K562 (cell line): ENCODE data around the gene ACSF2. TPM values are rescaled to one million over a fixed set of nuclear protein-coding genes. Genes with fewer than 3 reads are reported as not detected.

Source experiments
- ATAC-seq: fragments of 200-7000 bp; cut with Tn5 transposase; 3 replicates; pipeline ENCODE4 v1.9.1; 2020; ENCODE audit warnings: moderate library complexity
- BruUV-seq: library from RNA; stranded (reverse); fragments of 400-500 nt; replicated peaks from 2 replicates; lab custom pipeline; 2021; lab: Mats Ljungman, UMichigan
- CTCF ChIA-PET: fragments of 300-600 bp; formaldehyde crosslinking; extraction: SDS; loops from one replicate; lab custom pipeline; 2021; ENCODE audit warnings: low intra/inter-chr PET ratio; lab: Yijun Ruan, JAX
- POLR2A ChIA-PET: fragments of 300-600, 350-650 bp; sonication (Branson Sonifier 250); formaldehyde crosslinking; extraction: SDS; loops from one replicate; lab custom pipeline; 2021; ENCODE audit warnings: antibody characterized with exemption, inconsistent platforms; lab: Yijun Ruan, JAX
- DNase-seq, 4 experiments: peaks; one replicate each; pipeline versions ENCODE4 v3.0.0 to v3.0.0-alpha.2; 2011 to 2018; ENCODE audit warnings: low spot score in 3 of 4, mixed read lengths in 3 of 4; ENCODE audit errors: extremely low read depth in 1 of 4
- FAIRE-seq: peaks from 2 replicates; lab custom pipeline; 2011; peaks lifted over from hg19 to GRCh38; lab: Jason Lieb, UNC
- H2AFZ ChIP-seq: 2 replicates; pipeline ENCODE4 v1.6.0; 2011; ENCODE audit warnings: low read depth, low read length, control low read depth, inconsistent platforms
- H3K27ac ChIP-seq: fragments of 200-600 bp; 3 replicates; pipeline ENCODE4 v1.8.0; 2011; ENCODE audit warnings: low read depth, mild to moderate bottlenecking, control low read depth, inconsistent platforms, low read length, moderate library complexity, mixed read lengths; ENCODE audit errors: extremely low read depth
- H3K27me3 ChIP-seq, 2 experiments: fragments of 300-600 bp in 1 of 2; 2 replicates in 1 of 2; 3 replicates in 1 of 2; pipeline versions ENCODE4 v1.6.0 to v1.8.0; 2011; ENCODE audit warnings: inconsistent platforms in 2 of 2, low read length in 2 of 2, mild to moderate bottlenecking in 1 of 2, mixed read lengths in 1 of 2, moderate library complexity in 1 of 2; ENCODE audit not compliant: control insufficient read depth in 2 of 2, insufficient read depth in 2 of 2
- H3K36me3 ChIP-seq: fragments of 300-600 bp; 3 replicates; pipeline ENCODE4 v1.8.0; 2011; ENCODE audit warnings: mild to moderate bottlenecking, low read length, inconsistent platforms; ENCODE audit not compliant: control insufficient read depth, insufficient read depth
- H3K4me1 ChIP-seq, 2 experiments: fragments of 200-600 bp in 1 of 2; replicated peaks in 1 of 2; 2 replicates in 1 of 2; 3 replicates in 1 of 2; pipeline versions ENCODE4 v1.5.1 to v1.8.0; 2011; ENCODE audit warnings: inconsistent platforms in 2 of 2, low read length in 2 of 2, mild to moderate bottlenecking in 1 of 2, mixed read lengths in 1 of 2, moderate library complexity in 1 of 2; ENCODE audit not compliant: control insufficient read depth in 2 of 2, insufficient read depth in 2 of 2
- H3K4me2 ChIP-seq: 2 replicates; pipeline ENCODE4 v1.6.1; 2011; ENCODE audit warnings: low read length, control low read depth, inconsistent platforms, mixed read lengths; ENCODE audit not compliant: insufficient read depth
- H3K4me3 ChIP-seq: fragments of 200-600 bp; sonication (generic), shearing (Covaris generic); 2 replicates; pipeline ENCODE4 v1.5.1; 2016; ENCODE audit warnings: control low read depth, inconsistent platforms
- H3K79me2 ChIP-seq: fragments of 200-600 bp; 3 replicates; pipeline ENCODE4 v1.8.0; 2011; ENCODE audit warnings: low read length, inconsistent platforms; ENCODE audit not compliant: control insufficient read depth, insufficient read depth
- H3K9ac ChIP-seq, 2 experiments: 2 replicates each; pipeline versions ENCODE4 v1.6.0 to v1.6.1; 2011; ENCODE audit warnings: low read depth in 2 of 2, low read length in 2 of 2, control low read depth in 1 of 2, inconsistent platforms in 1 of 2, mild to moderate bottlenecking in 1 of 2, mixed read lengths in 1 of 2; ENCODE audit not compliant: insufficient read depth in 1 of 2
- H3K9me1 ChIP-seq: one replicate; pipeline ENCODE4 v1.6.0; 2011; ENCODE audit warnings: inconsistent platforms, mild to moderate bottlenecking, low read length, moderate library complexity; ENCODE audit not compliant: control insufficient read depth, insufficient read depth
- H3K9me3 ChIP-seq: replicated peaks from 2 replicates; pipeline ENCODE4 v1.5.1; 2011; ENCODE audit warnings: low read depth, low read length, inconsistent platforms; ENCODE audit not compliant: control insufficient read depth, insufficient read depth
- H4K20me1 ChIP-seq: replicated peaks from 2 replicates; pipeline ENCODE4 v1.6.1; 2011; ENCODE audit warnings: low read length, inconsistent platforms, mixed read lengths; ENCODE audit not compliant: control insufficient read depth, insufficient read depth
- GATAD2B ChIP-seq: fragments of 450-650 bp; IDR thresholded peaks from 2 replicates; pipeline ENCODE4 v1.6.1; 2017; ENCODE audit warnings: mild to moderate bottlenecking, borderline replicate concordance
- NFIC ChIP-seq: fragments of 450-650 bp; IDR thresholded peaks from 2 replicates; pipeline ENCODE4 v1.6.1; 2017; ENCODE audit warnings: mild to moderate bottlenecking, inconsistent platforms
- PURB ChIP-seq: sonication (generic); formaldehyde crosslinking; IDR thresholded peaks from 2 replicates; pipeline ENCODE4 v1.9.0; 2021; ENCODE audit warnings: low read depth, mild to moderate bottlenecking, missing genetic modification reagents
- RBM25 ChIP-seq: fragments of 200-400 bp; formaldehyde crosslinking; IDR thresholded peaks from 2 replicates; pipeline ENCODE4 v1.6.1; 2018; ENCODE audit warnings: low read length, low read depth, moderate library complexity; ENCODE audit not compliant: severe bottlenecking
- SMARCC2 ChIP-seq: fragments of 450-650 bp; IDR thresholded peaks from 2 replicates; pipeline ENCODE4 v1.6.1; 2017; ENCODE audit warnings: antibody characterized with exemption, moderate library complexity, mild to moderate bottlenecking, low read depth
- SRSF1 ChIP-seq: fragments of 200-400 bp; formaldehyde crosslinking; IDR thresholded peaks from 2 replicates; pipeline ENCODE4 v1.6.1; 2017; ENCODE audit warnings: mild to moderate bottlenecking, low read depth, low read length, moderate library complexity
- TRIM24 ChIP-seq, 2 experiments: fragments of 450-650 bp; IDR thresholded peaks; 2 replicates each; pipeline ENCODE4 v1.6.1; 2016
- ZBED1 ChIP-seq: IDR thresholded peaks from 2 replicates; pipeline ENCODE4 v1.6.1; 2014
- ZNF282 ChIP-seq: sonication (generic); formaldehyde crosslinking; IDR thresholded peaks from 2 replicates; pipeline ENCODE4 v1.8.1; 2023; ENCODE audit warnings: missing genetic modification reagents
- ZNF431 ChIP-seq: sonication (generic); formaldehyde crosslinking; IDR thresholded peaks from 2 replicates; pipeline ENCODE4 v1.8.0; 2022; ENCODE audit warnings: mild to moderate bottlenecking, missing genetic modification reagents
- WGBS: fragments of 100-300 bp; shearing (Covaris generic); methylation state at CpG from one replicate; pipeline ENCODE4 v1.1.6; 2016; ENCODE audit warnings: low coverage, mixed read lengths; ENCODE audit not compliant: insufficient coverage; ENCODE audit errors: missing lambda C conversion rate; 5-methylcytosine and 5-hydroxymethylcytosine counted together
- in situ Hi-C: fragments of 300-500 bp; cut with MboI; formaldehyde crosslinking; loops from 4 replicates; pipeline ENCODE4 v1.15.0; 2018; ENCODE audit warnings: inconsistent platforms, mixed read lengths
- intact Hi-C: fragments of 100-400 bp; cut with micrococcal nuclease; formaldehyde crosslinking; loops from 2 replicates; pipeline ENCODE4 v1.14.2; 2022
- polyA plus RNA-seq, 8 experiments: library from polyadenylated mRNA; depleted of rRNA in 4 of 8; stranded (reverse) in 5 of 8; unstranded in 3 of 8; fragments of >200 nt; fragmentation: Nextera tagmentation in 2 of 8; fragmentation: Illumina TruSeq in 1 of 8; extraction: Ambion mirVana in 2 of 8; extraction: Trizol in 1 of 8; gene quantifications; 2 replicates each; pipeline versions ENCODE4 v1.2.1 to v1.2.3, GENCODE V29; 2011 to 2014; ENCODE audit warnings: inconsistent platforms in 1 of 8, missing spikeins in 1 of 8
- total RNA-seq, 7 experiments: library from RNA; depleted of rRNA in 6 of 7; stranded (reverse); fragments of >200 nt in 6 of 7; fragmentation: Illumina TruSeq in 2 of 7; extraction: Trizol in 2 of 7; gene quantifications; 2 replicates each; pipeline versions ENCODE4 v1.2.1 to v1.2.3, GENCODE V29; 2011 to 2021; ENCODE audit warnings: low replicate concordance in 1 of 7
- TF ChIP-seq, protein P1 (sequence below), 2 experiments: fragments of 450-650 bp; IDR thresholded peaks; 2 replicates each; pipeline ENCODE4 v1.6.1; 2018; ENCODE audit warnings: mild to moderate bottlenecking in 2 of 2, low read depth in 1 of 2; ENCODE audit not compliant: partially characterized antibody in 2 of 2
- TF ChIP-seq, protein P2 (sequence below): sonication (generic); formaldehyde crosslinking; IDR thresholded peaks from 2 replicates; pipeline ENCODE4 v1.5.0; 2020; ENCODE audit warnings: missing genetic modification reagents
- TF ChIP-seq, protein P3 (sequence below): fragments of 250-450 bp; sonication (Bioruptor Pico); IDR thresholded peaks from 2 replicates; pipeline ENCODE4 v1.4.0; 2020; ENCODE audit warnings: mild to moderate bottlenecking, moderate library complexity

The ACSF2 gene
- total and polyA plus RNA-seq, 9 of the 15 experiments (the other 6 are each of a cell fraction or from before 2014, with no cell fraction given): 0.89 to 6.1 (median 3.5) TPM

DNA sequence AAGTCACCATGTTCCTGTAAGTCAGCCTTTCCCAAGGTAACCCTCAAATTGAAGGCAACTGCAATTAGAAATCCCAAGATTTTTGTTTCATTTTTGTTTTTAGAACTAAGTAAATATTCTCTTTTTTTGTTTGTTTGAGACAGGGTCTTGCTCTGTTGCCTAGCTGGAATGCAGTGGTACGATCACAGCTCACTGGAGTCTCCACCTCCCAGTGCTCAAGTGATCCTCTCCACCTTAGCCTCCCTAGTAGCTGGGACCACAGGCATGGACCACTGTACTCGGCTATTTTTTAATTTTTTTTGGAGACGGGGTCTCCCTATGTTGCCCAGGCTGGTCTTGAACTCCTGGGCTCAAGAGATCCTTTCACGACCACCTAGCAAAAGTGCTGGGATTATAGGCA, 18.1 kb upstream of the ACSF2 start (continued):
- TF ChIP-seq, protein P1, sequence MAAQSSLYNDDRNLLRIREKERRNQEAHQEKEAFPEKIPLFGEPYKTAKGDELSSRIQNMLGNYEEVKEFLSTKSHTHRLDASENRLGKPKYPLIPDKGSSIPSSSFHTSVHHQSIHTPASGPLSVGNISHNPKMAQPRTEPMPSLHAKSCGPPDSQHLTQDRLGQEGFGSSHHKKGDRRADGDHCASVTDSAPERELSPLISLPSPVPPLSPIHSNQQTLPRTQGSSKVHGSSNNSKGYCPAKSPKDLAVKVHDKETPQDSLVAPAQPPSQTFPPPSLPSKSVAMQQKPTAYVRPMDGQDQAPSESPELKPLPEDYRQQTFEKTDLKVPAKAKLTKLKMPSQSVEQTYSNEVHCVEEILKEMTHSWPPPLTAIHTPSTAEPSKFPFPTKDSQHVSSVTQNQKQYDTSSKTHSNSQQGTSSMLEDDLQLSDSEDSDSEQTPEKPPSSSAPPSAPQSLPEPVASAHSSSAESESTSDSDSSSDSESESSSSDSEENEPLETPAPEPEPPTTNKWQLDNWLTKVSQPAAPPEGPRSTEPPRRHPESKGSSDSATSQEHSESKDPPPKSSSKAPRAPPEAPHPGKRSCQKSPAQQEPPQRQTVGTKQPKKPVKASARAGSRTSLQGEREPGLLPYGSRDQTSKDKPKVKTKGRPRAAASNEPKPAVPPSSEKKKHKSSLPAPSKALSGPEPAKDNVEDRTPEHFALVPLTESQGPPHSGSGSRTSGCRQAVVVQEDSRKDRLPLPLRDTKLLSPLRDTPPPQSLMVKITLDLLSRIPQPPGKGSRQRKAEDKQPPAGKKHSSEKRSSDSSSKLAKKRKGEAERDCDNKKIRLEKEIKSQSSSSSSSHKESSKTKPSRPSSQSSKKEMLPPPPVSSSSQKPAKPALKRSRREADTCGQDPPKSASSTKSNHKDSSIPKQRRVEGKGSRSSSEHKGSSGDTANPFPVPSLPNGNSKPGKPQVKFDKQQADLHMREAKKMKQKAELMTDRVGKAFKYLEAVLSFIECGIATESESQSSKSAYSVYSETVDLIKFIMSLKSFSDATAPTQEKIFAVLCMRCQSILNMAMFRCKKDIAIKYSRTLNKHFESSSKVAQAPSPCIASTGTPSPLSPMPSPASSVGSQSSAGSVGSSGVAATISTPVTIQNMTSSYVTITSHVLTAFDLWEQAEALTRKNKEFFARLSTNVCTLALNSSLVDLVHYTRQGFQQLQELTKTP (IDR thresholded peaks at IDR 0.05; ENCODE audit: low read depth in 1 of 2, partially characterized antibody in 2 of 2): no peak
- no peak for TF ChIP-seq PURB
- no peak for TF ChIP-seq ZNF282 (CRISPR knock-in tag)
- TF ChIP-seq ZBED1: no peak
- TF ChIP-seq, protein P2, sequence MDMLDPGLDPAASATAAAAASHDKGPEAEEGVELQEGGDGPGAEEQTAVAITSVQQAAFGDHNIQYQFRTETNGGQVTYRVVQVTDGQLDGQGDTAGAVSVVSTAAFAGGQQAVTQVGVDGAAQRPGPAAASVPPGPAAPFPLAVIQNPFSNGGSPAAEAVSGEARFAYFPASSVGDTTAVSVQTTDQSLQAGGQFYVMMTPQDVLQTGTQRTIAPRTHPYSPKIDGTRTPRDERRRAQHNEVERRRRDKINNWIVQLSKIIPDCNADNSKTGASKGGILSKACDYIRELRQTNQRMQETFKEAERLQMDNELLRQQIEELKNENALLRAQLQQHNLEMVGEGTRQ (CRISPR knock-in tag): no peak
- TF ChIP-seq TRIM24 (IDR thresholded peaks at IDR 0.05): no peak

DNA sequence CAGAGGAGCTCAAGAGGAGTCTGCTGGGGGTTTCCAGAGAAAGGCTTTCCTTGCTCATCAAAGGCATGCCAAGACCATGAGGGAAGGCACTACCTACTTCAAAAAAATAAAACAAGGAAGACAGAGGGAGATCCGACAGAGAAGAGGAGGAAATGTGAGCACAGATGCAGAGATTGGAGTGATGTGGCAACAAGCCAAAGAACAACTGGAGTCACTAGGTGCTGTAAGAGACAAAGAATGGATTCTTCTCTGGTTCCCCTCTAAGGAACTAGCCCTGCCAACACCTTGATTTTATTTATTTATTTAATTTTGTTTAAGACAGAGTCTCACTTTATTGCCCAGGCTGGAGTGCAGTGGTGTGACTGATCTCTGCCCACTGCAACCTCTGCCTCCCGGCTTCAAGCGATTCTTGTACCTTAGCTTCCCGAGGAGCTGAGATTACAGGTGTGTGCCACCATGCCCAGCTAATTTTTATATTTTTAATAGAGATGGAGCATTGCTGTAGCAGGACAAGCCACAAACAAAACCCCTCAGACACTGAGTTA, 13.8 kb upstream of the ACSF2 start:
- BruUV-seq: no TSS peak
- no peak for FAIRE-seq
- in situ Hi-C loops (no loop called here), intact Hi-C loops (no loop called here)
- no peak overlapping the region for H3K4me3 ChIP-seq
- H3K4me2 ChIP-seq: no peak overlapping the region
- no peak overlapping the region for H3K27ac ChIP-seq
- no peaks in the 10 kb centered on the region for H3K4me1 ChIP-seq
- ChIA-PET POLR2A (no interaction called here), CTCF (no interaction called here)
- H3K36me3 ChIP-seq: no peaks in the 10 kb centered on the region
- no peaks in the 10 kb centered on the region for H3K9me3 ChIP-seq
- no peak for DNase-seq
- no peaks in the 10 kb centered on the region for H3K79me2 ChIP-seq
- 0 out of 2 replicates have a peak, but pooled peaks cover 3% of the 10 kb centered on the region for H4K20me1 ChIP-seq
- H3K27me3 ChIP-seq: no peaks in the 10 kb centered on the region; a peak in 1 of 5 replicates
- TF ChIP-seq RBM25 (peak; percentile 20), ZNF431 (no peak), GATAD2B (no peak), SMARCC2 (no peak), SRSF1 (no peak), NFIC (peak; percentile 58)
- TF ChIP-seq, protein P3, sequence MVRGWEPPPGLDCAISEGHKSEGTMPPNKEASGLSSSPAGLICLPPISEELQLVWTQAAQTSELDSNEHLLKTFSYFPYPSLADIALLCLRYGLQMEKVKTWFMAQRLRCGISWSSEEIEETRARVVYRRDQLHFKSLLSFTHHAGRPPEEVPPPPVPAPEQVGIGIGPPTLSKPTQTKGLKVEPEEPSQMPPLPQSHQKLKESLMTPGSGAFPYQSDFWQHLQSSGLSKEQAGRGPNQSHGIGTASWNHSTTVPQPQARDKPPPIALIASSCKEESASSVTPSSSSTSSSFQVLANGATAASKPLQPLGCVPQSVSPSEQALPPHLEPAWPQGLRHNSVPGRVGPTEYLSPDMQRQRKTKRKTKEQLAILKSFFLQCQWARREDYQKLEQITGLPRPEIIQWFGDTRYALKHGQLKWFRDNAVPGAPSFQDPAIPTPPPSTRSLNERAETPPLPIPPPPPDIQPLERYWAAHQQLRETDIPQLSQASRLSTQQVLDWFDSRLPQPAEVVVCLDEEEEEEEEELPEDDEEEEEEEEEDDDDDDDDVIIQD (CRISPR knock-in tag): no peak
- H3K9me1 ChIP-seq: no peaks in the 10 kb centered on the region
- no peak for ATAC-seq
- WGBS: 42% methylated on average over 4 of the region's 4 CpGs
- H2AFZ ChIP-seq: no peak overlapping the region
- H3K9ac ChIP-seq: no peak overlapping the region
